ENCODE measurements around the gene NEDD4L.

- TF ChIP-seq, protein P1, sequence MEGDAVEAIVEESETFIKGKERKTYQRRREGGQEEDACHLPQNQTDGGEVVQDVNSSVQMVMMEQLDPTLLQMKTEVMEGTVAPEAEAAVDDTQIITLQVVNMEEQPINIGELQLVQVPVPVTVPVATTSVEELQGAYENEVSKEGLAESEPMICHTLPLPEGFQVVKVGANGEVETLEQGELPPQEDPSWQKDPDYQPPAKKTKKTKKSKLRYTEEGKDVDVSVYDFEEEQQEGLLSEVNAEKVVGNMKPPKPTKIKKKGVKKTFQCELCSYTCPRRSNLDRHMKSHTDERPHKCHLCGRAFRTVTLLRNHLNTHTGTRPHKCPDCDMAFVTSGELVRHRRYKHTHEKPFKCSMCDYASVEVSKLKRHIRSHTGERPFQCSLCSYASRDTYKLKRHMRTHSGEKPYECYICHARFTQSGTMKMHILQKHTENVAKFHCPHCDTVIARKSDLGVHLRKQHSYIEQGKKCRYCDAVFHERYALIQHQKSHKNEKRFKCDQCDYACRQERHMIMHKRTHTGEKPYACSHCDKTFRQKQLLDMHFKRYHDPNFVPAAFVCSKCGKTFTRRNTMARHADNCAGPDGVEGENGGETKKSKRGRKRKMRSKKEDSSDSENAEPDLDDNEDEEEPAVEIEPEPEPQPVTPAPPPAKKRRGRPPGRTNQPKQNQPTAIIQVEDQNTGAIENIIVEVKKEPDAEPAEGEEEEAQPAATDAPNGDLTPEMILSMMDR (IDR thresholded peaks at IDR 0.05): no peak
- TF ChIP-seq SIN3A (IDR thresholded peaks at IDR 0.05; ENCODE audit: borderline replicate concordance, insufficient read depth, low read depth, low read length): no peak
- TF ChIP-seq POLR2AphosphoS5 (IDR thresholded peaks at IDR 0.05; ENCODE audit: low read depth, low read length): no peak
- no peak for TF ChIP-seq REST (IDR thresholded peaks at IDR 0.05; ENCODE audit: insufficient read depth in 1 of 2, low read depth in 2 of 2, low read length in 1 of 2)
- no peak for TF ChIP-seq TCF7L2 (IDR thresholded peaks at IDR 0.05; ENCODE audit: low read depth, low read length)
These were observed 306.5 kb downstream of the NEDD4L start for GRCh38 chr18:58350526-58350925.
